ENCODE results near the gene CLMN.

GRCh38 chr14:95270203-95270602 is 49.5 kb downstream of the CLMN start:
- TF ChIP-seq CTCF (IDR thresholded peaks at IDR 0.05; ENCODE audit: extremely low read depth in 1 of 2, insufficient read depth in 1 of 2, low read depth in 1 of 2, low read length in 2 of 2) (no peak), POLR2A (IDR thresholded peaks at IDR 0.05; ENCODE audit: low read depth, low read length) (no peak), POLR2AphosphoS5 (IDR thresholded peaks at IDR 0.05; ENCODE audit: insufficient read depth, low read depth, low read length) (no peak), EZH2 (IDR thresholded peaks at IDR 0.05; ENCODE audit: borderline replicate concordance, low read depth, low read length, severe bottlenecking) (no peak), MAX (IDR thresholded peaks at IDR 0.05; ENCODE audit: insufficient read depth, insufficient read length) (no peak), MYC (IDR thresholded peaks at IDR 0.05; ENCODE audit: low read depth, low read length) (no peak), JUN (IDR thresholded peaks at IDR 0.05; ENCODE audit: borderline replicate concordance, insufficient read depth, insufficient read length, low read depth) (no peak), FOS (IDR thresholded peaks at IDR 0.05; ENCODE audit: borderline replicate concordance, insufficient read depth, low read length) (no peak), GATA2 (IDR thresholded peaks at IDR 0.05; ENCODE audit: insufficient read depth, insufficient read length, low read depth, low read length) (no peak)
